ENCODE data around the gene CALHM6.

Gene CALHM6

DNA sequence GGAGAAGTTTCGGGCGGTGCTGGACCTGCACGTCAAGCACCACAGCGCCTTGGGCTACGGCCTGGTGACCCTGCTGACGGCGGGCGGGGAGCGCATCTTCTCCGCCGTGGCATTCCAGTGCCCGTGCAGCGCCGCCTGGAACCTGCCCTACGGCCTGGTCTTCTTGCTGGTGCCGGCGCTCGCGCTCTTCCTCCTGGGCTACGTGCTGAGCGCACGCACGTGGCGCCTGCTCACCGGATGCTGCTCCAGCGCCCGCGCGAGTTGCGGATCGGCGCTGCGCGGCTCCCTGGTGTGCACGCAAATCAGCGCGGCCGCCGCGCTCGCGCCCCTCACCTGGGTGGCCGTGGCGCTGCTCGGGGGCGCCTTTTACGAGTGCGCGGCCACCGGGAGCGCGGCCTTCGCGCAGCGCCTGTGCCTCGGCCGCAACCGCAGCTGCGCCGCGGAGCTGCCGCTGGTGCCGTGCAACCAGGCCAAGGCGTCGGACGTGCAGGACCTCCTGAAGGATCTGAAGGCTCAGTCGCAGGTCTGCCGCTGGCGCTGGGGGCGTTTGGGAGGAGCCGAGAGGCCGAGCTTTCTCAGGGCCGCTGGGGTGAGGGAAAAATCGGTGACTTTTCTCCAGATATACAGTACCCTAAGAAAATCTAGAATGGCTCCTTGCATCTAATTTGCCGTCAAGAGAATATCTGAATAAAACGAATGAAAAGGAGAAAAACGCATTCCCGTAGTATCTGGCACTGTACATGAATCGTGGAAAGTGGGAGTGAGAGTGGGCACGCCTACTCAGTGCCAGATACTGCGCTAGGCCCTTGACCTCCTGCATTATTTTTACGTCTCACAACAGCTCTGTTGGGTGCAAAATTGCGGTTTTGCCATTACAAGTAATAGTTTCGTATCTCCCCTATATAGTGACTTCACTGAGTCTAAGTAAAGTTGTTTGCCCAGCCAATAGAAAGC lies 1.0 kb downstream of the CALHM6 start:
- Mint-ChIP-seq H3K4me1 (peaks cover 20% of the 10 kb centered on the region), H3K36me3 (ENCODE audit: low read depth) (no peaks in the 10 kb centered on the region), H3K27ac (no peak overlapping the region), H3K9me3 (no peaks in the 10 kb centered on the region), H3K4me3 (peak overlapping the region; percentile 75), H3K27me3 (ENCODE audit: low read depth, poor library complexity) (peaks cover 72% of the 10 kb centered on the region)
- peak; percentile 76 for DNase-seq
- TF ChIP-seq, protein P1, sequence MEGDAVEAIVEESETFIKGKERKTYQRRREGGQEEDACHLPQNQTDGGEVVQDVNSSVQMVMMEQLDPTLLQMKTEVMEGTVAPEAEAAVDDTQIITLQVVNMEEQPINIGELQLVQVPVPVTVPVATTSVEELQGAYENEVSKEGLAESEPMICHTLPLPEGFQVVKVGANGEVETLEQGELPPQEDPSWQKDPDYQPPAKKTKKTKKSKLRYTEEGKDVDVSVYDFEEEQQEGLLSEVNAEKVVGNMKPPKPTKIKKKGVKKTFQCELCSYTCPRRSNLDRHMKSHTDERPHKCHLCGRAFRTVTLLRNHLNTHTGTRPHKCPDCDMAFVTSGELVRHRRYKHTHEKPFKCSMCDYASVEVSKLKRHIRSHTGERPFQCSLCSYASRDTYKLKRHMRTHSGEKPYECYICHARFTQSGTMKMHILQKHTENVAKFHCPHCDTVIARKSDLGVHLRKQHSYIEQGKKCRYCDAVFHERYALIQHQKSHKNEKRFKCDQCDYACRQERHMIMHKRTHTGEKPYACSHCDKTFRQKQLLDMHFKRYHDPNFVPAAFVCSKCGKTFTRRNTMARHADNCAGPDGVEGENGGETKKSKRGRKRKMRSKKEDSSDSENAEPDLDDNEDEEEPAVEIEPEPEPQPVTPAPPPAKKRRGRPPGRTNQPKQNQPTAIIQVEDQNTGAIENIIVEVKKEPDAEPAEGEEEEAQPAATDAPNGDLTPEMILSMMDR (IDR thresholded peaks at IDR 0.05) = no peak

DNA sequence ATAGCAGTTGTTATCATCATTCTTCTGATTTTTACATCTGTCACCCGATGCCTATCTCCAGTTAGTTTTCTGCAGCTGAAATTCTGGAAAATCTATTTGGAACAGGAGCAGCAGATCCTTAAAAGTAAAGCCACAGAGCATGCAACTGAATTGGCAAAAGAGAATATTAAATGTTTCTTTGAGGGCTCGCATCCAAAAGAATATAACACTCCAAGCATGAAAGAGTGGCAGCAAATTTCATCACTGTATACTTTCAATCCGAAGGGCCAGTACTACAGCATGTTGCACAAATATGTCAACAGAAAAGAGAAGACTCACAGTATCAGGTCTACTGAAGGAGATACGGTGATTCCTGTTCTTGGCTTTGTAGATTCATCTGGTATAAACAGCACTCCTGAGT lies 2.1 kb downstream of the CALHM6 start:
- H3K4me3 Mint-ChIP-seq = peak overlapping the region; percentile 75
- TF ChIP-seq, protein P1 (IDR thresholded peaks at IDR 0.05) = no peak

DNA sequence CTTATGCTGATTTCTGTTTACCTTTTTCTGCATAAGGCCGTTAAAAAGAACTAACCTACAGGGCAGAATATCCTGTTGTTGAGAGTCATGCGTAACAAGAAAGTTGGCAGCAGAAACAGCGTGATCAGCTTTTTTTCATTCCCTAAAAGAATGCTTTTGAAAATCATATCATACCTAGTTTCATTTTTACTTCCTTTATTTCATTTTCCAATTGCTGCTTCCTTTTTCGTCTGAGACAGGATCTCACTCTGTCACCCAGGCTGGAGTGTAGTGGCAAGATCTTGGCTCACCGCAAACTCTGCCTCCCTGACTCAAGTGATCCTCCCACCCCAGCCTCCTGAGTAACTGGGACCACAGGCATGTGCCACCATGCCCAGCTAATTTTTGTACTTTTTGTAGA lies 4.1 kb downstream of the CALHM6 start:
- Mint-ChIP-seq H3K27ac (no peak overlapping the region), H3K9me3 (no peaks in the 10 kb centered on the region), H3K4me3 (no peak overlapping the region), H3K4me1 (peaks cover 20% of the 10 kb centered on the region), H3K27me3 (ENCODE audit: low read depth, poor library complexity) (peaks cover 57% of the 10 kb centered on the region), H3K36me3 (ENCODE audit: low read depth) (no peaks in the 10 kb centered on the region)
- TF ChIP-seq, protein P1 (IDR thresholded peaks at IDR 0.05) = no peak
- DNase-seq = no peak

More for the DNA sequence above, 2.1 kb downstream of the CALHM6 start:
- H3K36me3 Mint-ChIP-seq (ENCODE audit: low read depth) = no peaks in the 10 kb centered on the region
- peaks cover 73% of the 10 kb centered on the region for H3K27me3 Mint-ChIP-seq (ENCODE audit: low read depth, poor library complexity)
- no peak overlapping the region for H3K27ac Mint-ChIP-seq
- no peaks in the 10 kb centered on the region for H3K9me3 Mint-ChIP-seq
- DNase-seq = no peak
- H3K4me1 Mint-ChIP-seq = peaks cover 20% of the 10 kb centered on the region

DNA sequence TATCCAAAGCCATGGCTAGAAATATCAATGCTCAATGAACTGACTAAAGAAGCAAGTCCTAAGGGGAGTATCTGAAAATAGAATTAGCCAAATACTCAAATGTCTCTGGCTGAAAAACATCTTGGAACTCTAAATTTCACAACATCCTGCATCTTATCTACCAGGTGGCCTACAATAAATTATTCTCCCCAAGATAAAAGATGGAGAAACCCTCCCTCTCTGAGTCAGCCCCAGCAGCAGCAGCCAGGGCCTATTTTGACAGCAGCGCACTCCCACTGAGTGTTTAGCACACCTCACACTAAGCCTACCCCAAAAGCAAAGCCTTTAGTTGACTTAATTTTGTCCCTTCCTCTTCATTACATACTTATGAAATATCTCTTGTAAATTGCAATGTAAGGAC lies 5.9 kb downstream of the CALHM6 start:
- Mint-ChIP-seq H3K4me1 (peaks cover 10% of the 10 kb centered on the region), H3K27me3 (ENCODE audit: low read depth, poor library complexity) (peaks cover 38% of the 10 kb centered on the region), H3K27ac (no peak overlapping the region), H3K4me3 (no peak overlapping the region), H3K36me3 (ENCODE audit: low read depth) (no peaks in the 10 kb centered on the region), H3K9me3 (no peaks in the 10 kb centered on the region)
- TF ChIP-seq, protein P1 (IDR thresholded peaks at IDR 0.05) = no peak
- DNase-seq = no peak

DNA sequence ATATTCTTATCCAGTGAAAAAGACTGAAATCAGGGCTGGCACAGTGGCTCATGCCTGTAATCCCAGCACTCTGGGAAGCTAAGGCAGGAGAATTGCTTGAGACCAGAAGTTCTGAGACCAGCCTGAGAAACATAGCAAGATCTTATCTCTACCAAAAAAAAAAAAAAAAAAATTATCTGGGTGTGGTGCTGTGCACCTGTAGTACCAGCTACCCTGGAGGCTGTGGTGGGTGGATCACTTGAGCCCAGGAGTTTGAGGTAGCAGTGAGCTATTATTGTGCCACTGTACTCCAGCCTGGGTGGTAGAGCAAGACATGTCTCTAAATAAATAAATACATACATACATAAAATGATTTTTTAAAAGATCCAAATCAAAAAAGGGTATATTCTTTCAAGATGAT lies 6.3 kb downstream of the CALHM6 start:
- H3K36me3 Mint-ChIP-seq (ENCODE audit: low read depth) = no peaks in the 10 kb centered on the region
- peaks cover 38% of the 10 kb centered on the region for H3K27me3 Mint-ChIP-seq (ENCODE audit: low read depth, poor library complexity)
- H3K9me3 Mint-ChIP-seq = no peaks in the 10 kb centered on the region
- no peak for DNase-seq
- TF ChIP-seq, protein P1 (IDR thresholded peaks at IDR 0.05) = no peak
- no peak overlapping the region for H3K4me3 Mint-ChIP-seq
- peaks cover 11% of the 10 kb centered on the region for H3K4me1 Mint-ChIP-seq
- H3K27ac Mint-ChIP-seq = no peak overlapping the region

DNA sequence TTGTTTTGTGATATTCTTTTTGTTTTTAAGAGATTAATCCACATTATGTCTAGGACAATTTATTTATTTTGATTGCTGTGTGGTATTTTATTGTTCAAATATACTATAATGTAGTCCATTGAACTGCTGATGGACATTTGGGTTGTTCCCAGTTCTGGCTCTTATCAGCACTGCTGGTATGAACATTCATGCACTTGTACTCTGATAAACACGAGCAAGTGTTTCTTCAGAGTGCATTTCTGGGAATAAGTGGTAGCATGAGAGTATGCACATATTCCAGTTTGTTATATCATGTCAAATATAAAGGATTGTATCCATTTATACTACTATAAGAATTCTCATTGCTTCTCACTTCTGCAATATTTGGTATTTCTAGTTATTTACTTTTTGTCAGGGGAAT lies 7.1 kb downstream of the CALHM6 start:
- no peaks in the 10 kb centered on the region for H3K36me3 Mint-ChIP-seq (ENCODE audit: low read depth)
- no peaks in the 10 kb centered on the region for H3K9me3 Mint-ChIP-seq
- TF ChIP-seq, protein P1 (IDR thresholded peaks at IDR 0.05) = no peak
- peaks cover 7% of the 10 kb centered on the region for H3K4me1 Mint-ChIP-seq
- H3K4me3 Mint-ChIP-seq = no peak overlapping the region
- H3K27me3 Mint-ChIP-seq (ENCODE audit: low read depth, poor library complexity) = peaks cover 33% of the 10 kb centered on the region
- H3K27ac Mint-ChIP-seq = no peak overlapping the region
- no peak for DNase-seq

Measured in nephron progenitor cell (in vitro differentiated cells).